ENCODE measurements around the gene RHO. TPM values are rescaled to one million over a fixed set of nuclear protein-coding genes. Genes with fewer than 3 reads are reported as not detected.

RHO gene
- total RNA-seq, 1 experiment from 2014 or later = not detected

GRCh38 chr3:129530251-129530791 lies 1.9 kb downstream of the RHO start:
- no peak for DNase-seq (ENCODE audit: unreplicated experiment)
- H3K27me3 Mint-ChIP-seq (ENCODE audit: insufficient read depth, unreplicated experiment) = no peaks in the 10 kb centered on the region
- no peak overlapping the region for H3K4me3 Mint-ChIP-seq (ENCODE audit: unreplicated experiment)
- no peak overlapping the region for H3K27ac Mint-ChIP-seq (ENCODE audit: low read depth, unreplicated experiment)
- ChIA-PET POLR2A (no interaction called here), CTCF (interaction anchor here (0.6 kb wide), 1 partner anchor 11 kb away, joined by 3 read pairs; no protein-coding TSS in a partner anchor)
- TF ChIP-seq CTCF (IDR thresholded peaks at IDR 0.05; ENCODE audit: unreplicated experiment) = no peak
- H3K9me3 Mint-ChIP-seq (ENCODE audit: unreplicated experiment) = no peaks in the 10 kb centered on the region
- H3K4me1 Mint-ChIP-seq (ENCODE audit: insufficient read depth, unreplicated experiment) = no peaks in the 10 kb centered on the region
- intact Hi-C loops (cut with micrococcal nuclease) = no loop called here
- no TSS peak for BruUV-seq (replicated peaks)
- H3K36me3 Mint-ChIP-seq (ENCODE audit: insufficient read depth, unreplicated experiment) = no peaks in the 10 kb centered on the region

- Mint-ChIP-seq H3K36me3 (ENCODE audit: insufficient read depth, unreplicated experiment) (no peaks in the 10 kb centered on the region), H3K9me3 (ENCODE audit: unreplicated experiment) (no peaks in the 10 kb centered on the region), H3K4me3 (ENCODE audit: unreplicated experiment) (no peak overlapping the region), H3K27ac (ENCODE audit: low read depth, unreplicated experiment) (no peak overlapping the region), H3K27me3 (ENCODE audit: insufficient read depth, unreplicated experiment) (no peaks in the 10 kb centered on the region), H3K4me1 (ENCODE audit: insufficient read depth, unreplicated experiment) (no peaks in the 10 kb centered on the region)
- TF ChIP-seq CTCF (IDR thresholded peaks at IDR 0.05; ENCODE audit: unreplicated experiment) = no peak
- BruUV-seq (replicated peaks) = no TSS peak
- DNase-seq (ENCODE audit: unreplicated experiment) = no peak
- intact Hi-C loops (cut with micrococcal nuclease) = no loop called here
- POLR2A ChIA-PET = no interaction called here
- CTCF ChIA-PET = interaction anchor here (0.6 kb wide), 1 partner anchor 12 kb away, joined by 3 read pairs; no protein-coding TSS in a partner anchor
Observed at GRCh38 chr3:129530821-129531220, 2.4 kb downstream of the RHO start.

GRCh38 chr3:129531699-129532098 lies 3.3 kb downstream of the RHO start:
- BruUV-seq (replicated peaks) = no TSS peak
- no peak overlapping the region for H3K4me3 Mint-ChIP-seq (ENCODE audit: unreplicated experiment)
- ChIA-PET POLR2A (no interaction called here), CTCF (no interaction called here)
- no peaks in the 10 kb centered on the region for H3K4me1 Mint-ChIP-seq (ENCODE audit: insufficient read depth, unreplicated experiment)
- intact Hi-C loops (cut with micrococcal nuclease) = no loop called here
- no peaks in the 10 kb centered on the region for H3K9me3 Mint-ChIP-seq (ENCODE audit: unreplicated experiment)
- TF ChIP-seq CTCF (IDR thresholded peaks at IDR 0.05; ENCODE audit: unreplicated experiment) = no peak
- no peaks in the 10 kb centered on the region for H3K27me3 Mint-ChIP-seq (ENCODE audit: insufficient read depth, unreplicated experiment)
- no peaks in the 10 kb centered on the region for H3K36me3 Mint-ChIP-seq (ENCODE audit: insufficient read depth, unreplicated experiment)
- H3K27ac Mint-ChIP-seq (ENCODE audit: low read depth, unreplicated experiment) = no peak overlapping the region
- DNase-seq (ENCODE audit: unreplicated experiment) = no peak

- Mint-ChIP-seq H3K9me3 (ENCODE audit: unreplicated experiment) (no peaks in the 10 kb centered on the region), H3K27ac (ENCODE audit: low read depth, unreplicated experiment) (no peak overlapping the region), H3K36me3 (ENCODE audit: insufficient read depth, unreplicated experiment) (no peaks in the 10 kb centered on the region), H3K27me3 (ENCODE audit: insufficient read depth, unreplicated experiment) (no peaks in the 10 kb centered on the region), H3K4me1 (ENCODE audit: insufficient read depth, unreplicated experiment) (no peaks in the 10 kb centered on the region), H3K4me3 (ENCODE audit: unreplicated experiment) (no peak overlapping the region)
- DNase-seq (ENCODE audit: unreplicated experiment) = no peak
- ChIA-PET CTCF (no interaction called here), POLR2A (no interaction called here)
- intact Hi-C loops (cut with micrococcal nuclease) = no loop called here
- BruUV-seq (replicated peaks) = no TSS peak
- no peak for TF ChIP-seq CTCF (IDR thresholded peaks at IDR 0.05; ENCODE audit: unreplicated experiment)
Observed at GRCh38 chr3:129532261-129532660, 3.8 kb downstream of the RHO start.
